ENCODE results near the gene CALML5. TPM values are rescaled to one million over a fixed set of nuclear protein-coding genes. Genes with fewer than 3 reads are reported as not detected.
A peak's percentile ranks its signal among the peaks of the same experiment; 100 is the strongest.

CALML5 gene
- total and polyA plus RNA-seq, 4 donors = not detected

DNA sequence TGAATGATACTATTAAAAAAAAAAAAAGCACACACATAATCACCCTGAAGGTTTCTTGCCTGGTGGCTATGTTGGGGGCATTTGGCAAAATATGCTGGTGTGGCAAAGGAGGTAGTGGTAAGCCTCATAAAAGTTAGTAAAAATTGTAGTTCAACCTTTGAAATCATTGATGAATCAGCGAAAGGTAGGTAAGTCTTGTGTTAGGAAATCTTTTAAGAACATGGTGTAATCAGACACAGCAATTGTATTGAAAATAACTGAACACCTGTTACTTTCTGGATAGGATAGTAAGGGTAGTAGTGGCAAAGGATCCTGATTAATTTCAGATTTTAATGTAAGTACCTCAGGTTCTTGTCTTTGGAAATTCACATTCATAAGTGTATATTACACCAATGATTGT is 40.9 kb downstream of the CALML5 start:
- Histone ChIP-seq H3K4me3 (ENCODE audit: low read depth, low read length) (no peak overlapping the region), H3K27me3 (ENCODE audit: control insufficient read depth, insufficient read depth, low read length) (no peaks in the 10 kb centered on the region), H3K27ac (ENCODE audit: low read depth, low read length) (no peak overlapping the region), H3K36me3 (ENCODE audit: control insufficient read depth, insufficient read depth, low read length) (peaks cover 8% of the 10 kb centered on the region), H3K9me3 (ENCODE audit: control insufficient read depth, insufficient read depth, low read length) (no peaks in the 10 kb centered on the region), H3K4me1 (ENCODE audit: control insufficient read depth, insufficient read depth, low read length) (no peaks in the 10 kb centered on the region)
- no peak for DNase-seq (ENCODE audit: low read depth in 4 of 6, low spot score in 6 of 6)
- no CpG with 5 or more reads among the region's 1 CpG for WGBS (ENCODE audit: insufficient coverage)

DNA sequence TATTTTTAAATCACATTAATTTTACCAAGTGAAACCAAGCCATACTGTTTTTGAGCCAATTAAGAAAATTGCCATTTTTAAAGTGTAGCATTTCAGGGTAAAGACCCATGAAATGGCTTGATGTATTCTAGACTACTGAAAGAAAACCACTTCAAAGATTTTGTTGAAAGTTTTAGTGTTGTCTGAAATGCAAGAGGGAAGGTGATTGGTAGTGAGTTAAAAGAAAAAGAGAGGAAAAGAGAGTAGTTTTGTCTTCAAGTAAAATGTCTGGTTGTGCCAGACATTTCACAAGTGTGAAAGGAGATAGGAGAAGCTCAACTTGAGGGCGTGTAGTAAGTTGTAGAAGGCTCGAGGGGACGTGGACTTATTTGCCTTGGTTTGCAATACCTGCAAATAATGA is 41.6 kb downstream of the CALML5 start:
- Histone ChIP-seq H3K27ac (ENCODE audit: low read depth, low read length) (no peak overlapping the region), H3K4me1 (ENCODE audit: control insufficient read depth, insufficient read depth, low read length) (no peaks in the 10 kb centered on the region), H3K27me3 (ENCODE audit: control insufficient read depth, insufficient read depth, low read length) (no peaks in the 10 kb centered on the region), H3K4me3 (ENCODE audit: low read depth, low read length) (no peak overlapping the region), H3K9me3 (ENCODE audit: control insufficient read depth, insufficient read depth, low read length) (no peaks in the 10 kb centered on the region), H3K36me3 (ENCODE audit: control insufficient read depth, insufficient read depth, low read length) (peaks cover 8% of the 10 kb centered on the region)
- 91% methylated on average over 3 of the region's 3 CpGs for WGBS (ENCODE audit: insufficient coverage)
- no peak for DNase-seq (ENCODE audit: low read depth in 4 of 6, low spot score in 6 of 6)

- Histone ChIP-seq H3K36me3 (ENCODE audit: control insufficient read depth, insufficient read depth, low read length) (peaks cover 8% of the 10 kb centered on the region), H3K9me3 (ENCODE audit: control insufficient read depth, insufficient read depth, low read length) (no peaks in the 10 kb centered on the region), H3K4me1 (ENCODE audit: control insufficient read depth, insufficient read depth, low read length) (no peaks in the 10 kb centered on the region), H3K27me3 (ENCODE audit: control insufficient read depth, insufficient read depth, low read length) (no peaks in the 10 kb centered on the region), H3K4me3 (ENCODE audit: low read depth, low read length) (no peak overlapping the region), H3K27ac (ENCODE audit: low read depth, low read length) (peak overlapping the region; percentile 25)
- DNase-seq (ENCODE audit: low read depth in 4 of 6, low spot score in 6 of 6) = no peak
- WGBS (ENCODE audit: insufficient coverage) = 92% methylated on average over 10 of the region's 12 CpGs
Measured at GRCh38 chr10:5456563-5456962, 42.8 kb downstream of the CALML5 start.

DNA sequence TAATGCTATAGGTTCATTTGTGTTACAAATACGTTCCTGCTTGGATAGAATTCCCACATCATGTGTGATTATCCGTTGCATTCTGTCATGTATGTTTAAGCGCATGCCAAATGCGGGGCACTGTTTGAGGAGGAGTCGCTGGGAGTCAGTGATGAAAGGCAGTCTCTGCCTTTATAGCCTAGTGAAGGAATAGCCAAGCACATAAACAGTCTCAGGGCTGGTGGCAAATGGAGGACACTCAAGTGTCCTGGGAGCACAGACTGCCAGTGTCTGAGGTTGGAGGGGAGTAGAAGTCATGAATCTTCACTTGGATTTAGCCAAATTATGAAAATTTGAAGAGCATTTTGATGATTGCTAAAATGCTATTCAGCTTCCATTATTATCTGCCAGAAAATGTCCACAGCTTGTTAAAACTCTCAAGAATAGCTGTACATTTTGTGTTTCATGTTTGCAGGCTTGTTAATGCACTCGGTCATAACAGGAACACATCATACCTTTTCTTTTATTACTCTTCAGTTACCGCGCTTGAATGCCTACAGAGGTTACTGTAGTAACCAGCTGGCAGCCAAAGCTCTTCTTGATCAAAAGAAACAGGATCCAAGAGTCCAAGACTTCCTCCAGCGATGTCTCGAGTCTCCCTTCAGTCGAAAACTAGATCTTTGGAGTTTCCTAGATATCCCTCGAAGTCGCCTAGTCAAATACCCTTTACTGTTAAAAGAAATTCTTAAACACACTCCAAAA is 45.5 kb downstream of the CALML5 start:
- Histone ChIP-seq H3K27me3 (ENCODE audit: control insufficient read depth, insufficient read depth, low read length) (no peaks in the 10 kb centered on the region), H3K27ac (ENCODE audit: low read depth, low read length) (no peak overlapping the region), H3K36me3 (ENCODE audit: control insufficient read depth, insufficient read depth, low read length) (peaks cover 8% of the 10 kb centered on the region), H3K9me3 (ENCODE audit: control insufficient read depth, insufficient read depth, low read length) (no peaks in the 10 kb centered on the region), H3K4me3 (ENCODE audit: low read depth, low read length) (no peak overlapping the region), H3K4me1 (ENCODE audit: control insufficient read depth, insufficient read depth, low read length) (no peaks in the 10 kb centered on the region)
- WGBS (ENCODE audit: insufficient coverage) = 84% methylated on average over 8 of the region's 13 CpGs
- DNase-seq (ENCODE audit: low read depth in 4 of 6, low spot score in 6 of 6) = no peak

- Histone ChIP-seq H3K4me3 (ENCODE audit: low read depth, low read length) (no peak overlapping the region), H3K36me3 (ENCODE audit: control insufficient read depth, insufficient read depth, low read length) (peaks cover 2% of the 10 kb centered on the region), H3K9me3 (ENCODE audit: control insufficient read depth, insufficient read depth, low read length) (no peaks in the 10 kb centered on the region), H3K27me3 (ENCODE audit: control insufficient read depth, insufficient read depth, low read length) (no peaks in the 10 kb centered on the region), H3K27ac (ENCODE audit: low read depth, low read length) (peak overlapping the region; percentile 76), H3K4me1 (ENCODE audit: control insufficient read depth, insufficient read depth, low read length) (peaks cover 5% of the 10 kb centered on the region)
- WGBS (ENCODE audit: insufficient coverage) = 80% methylated on average over 1 of the region's 4 CpGs
- DNase-seq (ENCODE audit: low read depth in 4 of 6, low spot score in 6 of 6) = no peak
Measured at GRCh38 chr10:5450605-5451384, 48.6 kb downstream of the CALML5 start.

DNA sequence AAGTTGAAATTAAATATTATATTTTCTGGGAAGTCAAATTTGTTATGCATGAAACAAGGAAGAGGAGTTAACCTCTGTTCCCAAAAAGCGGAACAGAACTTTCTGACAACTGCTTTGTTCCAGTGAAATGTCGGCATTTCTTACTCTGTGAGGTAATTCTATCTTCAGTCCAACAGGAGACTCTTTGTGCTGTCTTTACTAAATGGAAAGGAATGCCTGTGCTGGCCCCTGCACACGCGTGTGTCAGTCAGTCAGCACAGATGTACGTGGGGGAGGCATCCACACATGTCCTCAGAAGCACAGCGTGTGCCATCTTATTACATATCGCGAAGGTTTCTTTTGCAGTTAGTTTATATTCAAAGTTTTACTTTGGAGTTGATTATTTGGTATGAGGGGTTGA is 49.5 kb downstream of the CALML5 start:
- DNase-seq (ENCODE audit: low read depth in 4 of 6, low spot score in 6 of 6) = peak in 2 of 6 donors; percentile 11 to 43
- Histone ChIP-seq H3K27ac (ENCODE audit: low read depth, low read length) (peak overlapping the region; percentile 76), H3K4me1 (ENCODE audit: control insufficient read depth, insufficient read depth, low read length) (peaks cover 5% of the 10 kb centered on the region), H3K27me3 (ENCODE audit: control insufficient read depth, insufficient read depth, low read length) (no peaks in the 10 kb centered on the region), H3K36me3 (ENCODE audit: control insufficient read depth, insufficient read depth, low read length) (peaks cover under 1% of the 10 kb centered on the region), H3K4me3 (ENCODE audit: low read depth, low read length) (peak overlapping the region; percentile 71), H3K9me3 (ENCODE audit: control insufficient read depth, insufficient read depth, low read length) (no peaks in the 10 kb centered on the region)
- 35% methylated on average over 2 of the region's 8 CpGs for WGBS (ENCODE audit: insufficient coverage)

- Histone ChIP-seq H3K4me3 (ENCODE audit: low read depth, low read length) (peak overlapping the region; percentile 71), H3K4me1 (ENCODE audit: control insufficient read depth, insufficient read depth, low read length) (peaks cover 5% of the 10 kb centered on the region), H3K36me3 (ENCODE audit: control insufficient read depth, insufficient read depth, low read length) (no peaks in the 10 kb centered on the region), H3K27ac (ENCODE audit: low read depth, low read length) (peak overlapping the region; percentile 76), H3K9me3 (ENCODE audit: control insufficient read depth, insufficient read depth, low read length) (no peaks in the 10 kb centered on the region), H3K27me3 (ENCODE audit: control insufficient read depth, insufficient read depth, low read length) (no peaks in the 10 kb centered on the region)
- no CpG with 5 or more reads among the region's 2 CpGs for WGBS (ENCODE audit: insufficient coverage)
- no peak for DNase-seq (ENCODE audit: low read depth in 4 of 6, low spot score in 6 of 6)
Measured at GRCh38 chr10:5449227-5449626, 50.1 kb downstream of the CALML5 start.

Other genes starting within 250 kb of the CALML5 start
- under 1 TPM; 0.17 to 0.50 TPM for gene UCN3, start 134.6 kb downstream of the CALML5 start, total RNA-seq
- 1 to 10 TPM in 1 of 2 donors, under 1 TPM in 1; 0.86 to 1.1 TPM for gene UCN3, start 134.6 kb downstream of the CALML5 start, polyA plus RNA-seq (ENCODE audit: insufficient read length in 2 of 2)
- under 1 TPM in 1 of 2 donors, not detected in 1; 0.66 TPM for gene TUBAL3, start 94.7 kb downstream of the CALML5 start, total RNA-seq
- gene TUBAL3, start 94.7 kb downstream of the CALML5 start, polyA plus RNA-seq (ENCODE audit: insufficient read length in 2 of 2) = under 1 TPM in 1 of 2 donors, not detected in 1; 0.18 TPM
- gene NET1, start 87.0 kb downstream of the CALML5 start, total RNA-seq = 100 to 1,000 TPM in 1 of 2 donors, 10 to 100 TPM in 1; 91.9 to 190 TPM
- 10 to 100 TPM; 32.4 to 63.7 TPM for gene NET1, start 87.0 kb downstream of the CALML5 start, polyA plus RNA-seq (ENCODE audit: insufficient read length in 2 of 2)
- not detected for gene CALML3, start 25.4 kb upstream of the CALML5 start, total RNA-seq
- gene CALML3, start 25.4 kb upstream of the CALML5 start, polyA plus RNA-seq (ENCODE audit: insufficient read length in 2 of 2) = under 1 TPM in 1 of 2 donors, not detected in 1; 0.08 TPM
- 10 to 100 TPM; 14.3 to 14.8 TPM for gene ASB13, start 167.0 kb upstream of the CALML5 start, total RNA-seq
- gene ASB13, start 167.0 kb upstream of the CALML5 start, polyA plus RNA-seq (ENCODE audit: insufficient read length in 2 of 2) = 10 to 100 TPM; 32.4 to 35.8 TPM
- gene TASOR2, start 185.3 kb upstream of the CALML5 start, total RNA-seq = 10 to 100 TPM; 71.5 to 93.3 TPM
- 10 to 100 TPM; 27.5 to 32.1 TPM for gene TASOR2, start 185.3 kb upstream of the CALML5 start, polyA plus RNA-seq (ENCODE audit: insufficient read length in 2 of 2)

Measured in spinal cord (tissue), 10 donors.